SHP77 (cell line): ENCODE results near the gene CBX8.

Source experiments
- DNase-seq, 2 experiments: peaks; one replicate each; lab custom pipeline; 2025; lab: John Stamatoyannopoulos, UW

The CBX8 gene

GRCh38 chr17:79835470-79835899 is 38.6 kb upstream of the CBX8 start:
- no peak for DNase-seq

- DNase-seq = no peak
Measured at GRCh38 chr17:79834565-79835469, 37.9 kb upstream of the CBX8 start.

DNA sequence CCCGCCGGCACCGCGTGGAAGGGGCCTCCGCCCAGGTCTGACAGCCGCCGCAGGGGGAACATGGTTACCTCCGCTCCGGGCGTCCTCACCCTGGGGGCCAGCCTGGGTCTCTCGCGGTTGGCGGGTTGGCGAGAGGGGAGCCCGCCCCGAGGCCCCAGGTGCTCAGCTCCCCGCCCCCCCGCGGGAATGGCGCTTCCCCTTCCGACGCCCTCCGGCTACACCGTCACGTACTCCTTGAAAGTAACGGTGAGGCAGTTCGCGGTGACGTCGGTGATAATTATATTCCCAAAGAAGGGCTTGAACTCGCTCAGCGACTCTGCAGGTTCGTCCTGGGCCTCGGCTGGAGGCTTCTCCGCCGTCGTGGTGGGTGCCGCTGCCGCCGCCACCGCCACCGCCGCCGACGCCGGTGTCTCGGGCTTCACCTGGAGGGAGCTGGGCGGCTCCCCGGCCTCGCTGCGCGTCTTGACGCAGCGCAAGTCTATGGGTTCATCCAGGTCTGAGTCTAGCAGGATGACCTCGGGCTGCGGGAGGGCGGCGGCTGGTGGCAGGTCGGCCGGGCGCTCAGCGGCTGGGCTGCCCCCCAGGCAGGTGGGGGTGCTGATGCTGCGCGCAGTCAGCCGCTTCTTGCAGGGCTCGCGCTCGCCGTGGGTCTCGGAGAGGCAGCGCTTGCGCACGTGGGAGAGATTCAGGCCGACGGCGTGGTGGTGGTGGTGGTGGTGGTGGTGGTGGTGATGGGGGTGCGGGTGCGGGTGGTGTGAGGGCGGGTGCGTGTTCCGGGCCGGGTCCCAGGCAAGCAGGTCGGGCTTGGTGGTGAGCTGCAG is 37.1 kb upstream of the CBX8 start:
- no peak for DNase-seq

DNA sequence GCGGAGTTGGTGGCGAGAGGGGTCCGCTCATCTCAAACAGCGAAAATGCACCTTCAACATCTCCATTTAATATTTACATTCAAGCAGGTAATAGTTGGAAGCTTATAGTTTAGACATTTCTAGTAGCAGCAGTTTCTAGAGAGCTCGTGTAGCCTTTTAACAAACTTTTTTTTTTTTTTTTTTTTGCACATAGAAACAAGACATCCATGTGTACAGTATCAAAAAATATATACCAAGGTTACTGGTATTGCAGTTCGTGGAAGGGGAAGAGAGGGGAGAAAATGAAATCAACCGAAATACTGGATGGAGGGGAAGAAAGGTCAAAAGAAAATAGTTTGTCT is 36.2 kb upstream of the CBX8 start:
- no peak for DNase-seq

GRCh38 chr17:79832218-79833109 is 35.6 kb upstream of the CBX8 start:
- DNase-seq = peak in 1 of 2 experiments; percentile 42

GRCh38 chr17:79831265-79832217 is 34.7 kb upstream of the CBX8 start:
- DNase-seq = peak; percentile 72 to 85

DNA sequence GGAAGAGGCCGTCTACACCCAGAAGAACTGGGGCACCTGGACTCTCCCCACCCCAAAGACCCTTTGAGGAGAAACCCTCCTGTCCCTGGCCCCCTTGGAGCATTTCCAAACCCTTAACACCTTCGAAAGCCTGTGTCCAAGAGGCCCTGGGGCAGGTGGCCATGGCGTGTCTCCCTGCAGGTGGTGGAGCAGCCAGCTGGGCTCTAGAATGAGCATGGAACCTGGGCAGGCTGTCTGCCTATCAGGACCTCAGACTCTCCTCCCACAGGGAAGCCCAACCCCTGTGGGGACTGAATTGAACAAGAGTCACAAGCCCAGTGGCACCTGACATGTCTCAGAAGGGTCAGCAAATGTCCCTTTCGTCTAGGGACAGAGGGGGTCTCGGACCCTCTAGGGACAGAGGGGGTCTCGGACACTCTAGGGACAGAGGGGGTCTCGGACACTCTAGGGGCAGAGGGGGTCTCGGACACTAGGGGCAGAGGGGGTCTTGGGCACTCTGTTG is 33.9 kb upstream of the CBX8 start:
- DNase-seq = peak; percentile 69 to 90

DNA sequence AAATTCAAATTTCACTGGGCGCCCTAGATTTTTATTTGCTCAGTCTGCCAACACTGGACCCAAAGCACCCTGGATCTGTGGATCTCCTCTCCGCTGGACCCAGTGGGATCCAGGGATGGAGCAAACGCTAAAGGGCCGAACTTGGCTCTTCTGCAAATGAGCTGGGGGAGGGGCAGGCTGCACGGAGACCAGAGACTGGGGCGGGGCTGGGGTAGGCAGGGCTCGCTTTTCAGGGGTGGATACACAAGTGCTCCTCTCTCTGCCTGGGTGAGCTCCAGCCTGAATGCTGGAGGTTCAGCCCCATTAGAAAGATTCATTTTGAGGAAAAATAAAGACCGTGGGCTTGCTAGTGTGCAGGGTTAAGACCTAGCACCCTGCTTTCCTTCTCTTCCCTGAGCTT is 33.4 kb upstream of the CBX8 start:
- DNase-seq = no peak

- no peak for DNase-seq
Measured at GRCh38 chr17:79829457-79829856, 32.6 kb upstream of the CBX8 start.

DNA sequence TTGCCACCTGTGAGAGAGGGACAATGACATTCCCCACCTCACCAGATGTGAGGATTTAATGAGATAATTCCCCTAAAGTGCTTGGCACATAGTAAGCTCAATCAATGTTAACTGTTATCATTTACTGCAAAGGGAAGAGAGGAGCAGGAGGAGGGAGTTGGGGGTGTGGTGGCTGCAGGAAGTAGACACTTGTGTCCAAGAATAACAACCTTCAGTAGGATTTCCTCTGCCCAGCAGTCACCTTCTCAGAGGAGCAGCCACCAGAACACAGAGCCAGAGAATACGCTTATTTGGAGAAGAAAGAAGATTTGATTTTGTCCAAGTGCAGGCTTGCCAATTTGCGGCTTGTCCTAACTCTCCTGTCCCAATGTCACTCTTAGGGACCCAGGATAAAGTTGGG is 32.1 kb upstream of the CBX8 start:
- DNase-seq = no peak

DNA sequence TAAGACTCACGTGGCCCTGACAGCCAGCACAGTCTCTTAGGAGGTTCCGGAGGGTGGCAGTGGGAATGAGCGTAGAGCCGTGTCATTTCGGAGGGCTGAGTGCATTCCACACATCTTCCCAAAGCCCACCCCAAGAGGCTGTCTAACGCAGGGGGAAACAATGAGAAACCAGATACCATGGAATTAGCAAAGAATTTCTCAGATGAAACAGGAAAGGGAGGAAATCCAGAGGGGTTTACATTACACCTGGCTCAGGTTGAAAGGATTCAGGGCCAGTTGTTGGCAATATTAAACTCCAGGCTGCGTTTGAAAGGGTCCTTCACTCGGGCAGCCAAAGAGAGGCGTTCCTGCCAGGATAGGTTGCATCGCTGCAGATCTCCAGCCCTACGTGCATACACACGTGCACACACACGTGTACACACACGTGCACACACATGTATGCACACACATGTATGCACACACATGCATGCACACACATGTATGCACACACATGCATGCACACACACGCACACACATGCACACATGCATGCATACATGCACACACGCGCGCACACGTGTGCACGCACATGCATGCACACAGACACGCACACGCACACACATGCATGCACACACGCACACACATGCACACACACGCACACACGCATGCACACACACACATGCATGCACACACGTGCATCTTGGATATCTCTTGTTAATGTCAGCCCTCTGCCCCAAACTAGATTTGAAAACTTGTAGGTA is 30.1 kb upstream of the CBX8 start:
- no peak for DNase-seq

DNA sequence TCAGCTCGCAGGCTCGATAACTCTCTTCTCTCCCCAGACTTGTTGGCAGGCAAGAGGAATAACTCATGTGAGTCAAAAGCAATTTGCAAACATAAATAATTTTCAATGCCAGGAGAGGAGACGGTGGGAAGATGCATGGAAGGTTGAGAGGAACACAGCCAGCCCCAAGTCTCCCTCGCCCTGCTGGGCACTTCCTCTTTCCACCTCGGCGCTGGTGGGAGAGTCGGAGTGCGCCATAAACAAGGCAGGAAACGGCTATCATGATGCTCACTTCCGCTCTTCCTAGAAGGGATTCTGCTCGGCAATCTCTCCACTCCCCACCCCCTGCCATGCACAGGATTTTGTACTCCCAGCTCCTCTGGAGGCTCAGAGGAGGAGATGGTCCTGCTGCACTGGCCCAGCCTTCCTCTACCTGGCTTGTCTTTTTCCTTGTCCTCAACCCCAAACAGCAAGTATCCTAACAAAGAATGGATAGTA is 29.4 kb upstream of the CBX8 start:
- no peak for DNase-seq

DNA sequence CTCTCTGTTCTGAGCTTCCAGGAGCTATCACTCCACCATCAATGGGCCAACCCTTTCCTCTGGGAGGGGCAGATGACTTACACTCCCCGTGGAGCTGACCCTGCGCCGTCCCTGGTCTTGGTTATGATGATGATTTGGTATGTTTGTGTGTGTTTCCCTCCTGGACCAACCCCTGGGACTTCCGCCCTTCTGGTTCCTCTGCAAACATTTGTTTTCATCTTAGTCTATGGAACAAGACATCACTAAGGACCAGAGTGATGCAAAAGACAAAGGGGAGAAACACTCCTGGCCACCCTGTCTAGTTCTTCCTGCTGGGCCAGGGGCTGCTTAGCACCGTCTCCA is 28.7 kb upstream of the CBX8 start:
- no peak for DNase-seq

DNA sequence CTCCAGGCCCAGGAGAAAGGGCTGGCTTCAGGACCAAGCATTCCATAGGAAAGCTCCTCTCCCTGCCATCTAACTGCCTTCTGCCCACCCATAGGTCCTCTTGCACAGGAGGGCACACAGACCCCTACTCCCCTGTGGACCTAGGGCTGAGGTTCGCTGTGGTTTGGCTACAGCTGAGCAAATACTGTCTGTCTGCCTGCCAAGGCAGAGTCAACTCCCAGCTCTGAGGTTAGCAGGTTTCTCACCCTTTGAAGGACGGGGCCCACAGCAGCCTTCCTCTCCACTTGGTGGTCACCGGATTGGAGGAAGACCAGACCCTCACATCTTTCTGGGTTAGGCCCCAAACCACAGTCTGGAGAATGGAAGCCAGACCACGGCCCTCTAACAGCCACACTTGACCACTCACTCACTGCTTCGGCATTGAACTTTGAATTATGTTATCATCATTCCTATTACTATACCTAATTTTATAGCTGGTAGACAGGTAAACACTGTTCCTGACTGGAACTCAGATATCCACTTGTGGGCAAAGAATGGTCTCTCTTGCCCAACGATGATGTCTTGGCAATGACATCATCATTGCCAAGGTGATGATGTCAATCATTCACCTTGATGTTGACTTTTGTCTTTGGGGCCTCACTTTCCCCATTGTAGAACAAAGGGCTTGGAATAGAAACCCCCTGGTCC is 28.2 kb upstream of the CBX8 start:
- DNase-seq = peak; percentile 45 to 51

GRCh38 chr17:79824234-79824633 is 27.4 kb upstream of the CBX8 start:
- no peak for DNase-seq

- no peak for DNase-seq
Measured at GRCh38 chr17:79822583-79823124, 25.8 kb upstream of the CBX8 start.

GRCh38 chr17:79821331-79822095 is 24.6 kb upstream of the CBX8 start:
- no peak for DNase-seq

DNA sequence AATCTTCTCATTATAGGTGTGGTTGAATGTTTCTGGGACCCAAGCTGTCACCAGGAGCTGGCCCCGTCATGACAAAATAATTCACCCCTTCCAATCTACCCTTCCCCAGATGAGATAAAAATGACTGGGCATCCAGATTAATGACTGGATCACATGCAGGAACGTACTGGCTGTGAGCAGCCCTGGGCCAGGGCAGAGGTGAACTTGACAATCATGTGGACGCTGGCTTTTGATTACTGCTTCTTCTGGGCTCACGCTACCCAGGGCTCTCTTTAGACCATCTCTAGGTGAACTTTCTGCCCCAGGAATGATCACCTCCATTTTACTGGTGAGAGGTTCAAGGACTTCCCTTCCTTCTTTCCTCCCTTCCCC is 24.1 kb upstream of the CBX8 start:
- DNase-seq = no peak
